Skin epidermis (tissue), 12 donors: ENCODE measurements around the gene PEX11B.

Experiments
- H3K27ac ChIP-seq, 21 experiments: fragments of 200-600 bp; sonication (generic) in 11 of 21; one replicate each; pipeline ENCODE4 v1.5.0; 2020; ENCODE audit warnings: mild to moderate bottlenecking in 3 of 21, inconsistent platforms in 2 of 21, moderate library complexity in 2 of 21
- H3K4me3 ChIP-seq, 7 experiments: fragments of 200-600 bp; sonication (generic) in 2 of 7; one replicate each; pipeline ENCODE4 v1.5.0; 2020; ENCODE audit warnings: inconsistent platforms in 2 of 7, mild to moderate bottlenecking in 2 of 7, moderate library complexity in 1 of 7

Gene PEX11B

GRCh38 chr1:145918144-145918991 lies at the start of gene PEX11B:
Gene PEX11B (minus strand): TSS chr1:145918717. CDS start chr1:145918688, 29 bp downstream.
- H3K4me3 ChIP-seq: peak within 1 kb of the TSS; percentile 63 to 88 (median 75)
- H3K27ac ChIP-seq: peak within 1 kb of the TSS; percentile 59 to 94 (median 89)

GRCh38 chr1:145967288-145967687 lies 48.8 kb upstream of the PEX11B start:
- H3K4me3 ChIP-seq: no peak overlapping the region
- H3K27ac ChIP-seq: no peak overlapping the region

GRCh38 chr1:145965119-145965744 lies 46.7 kb upstream of the PEX11B start:
- Histone ChIP-seq H3K27ac (peak overlapping the region in 20 of 21 experiments; percentile 56 to 92 (median 85)), H3K4me3 (peak overlapping the region; percentile 36 to 60 (median 51))

DNA sequence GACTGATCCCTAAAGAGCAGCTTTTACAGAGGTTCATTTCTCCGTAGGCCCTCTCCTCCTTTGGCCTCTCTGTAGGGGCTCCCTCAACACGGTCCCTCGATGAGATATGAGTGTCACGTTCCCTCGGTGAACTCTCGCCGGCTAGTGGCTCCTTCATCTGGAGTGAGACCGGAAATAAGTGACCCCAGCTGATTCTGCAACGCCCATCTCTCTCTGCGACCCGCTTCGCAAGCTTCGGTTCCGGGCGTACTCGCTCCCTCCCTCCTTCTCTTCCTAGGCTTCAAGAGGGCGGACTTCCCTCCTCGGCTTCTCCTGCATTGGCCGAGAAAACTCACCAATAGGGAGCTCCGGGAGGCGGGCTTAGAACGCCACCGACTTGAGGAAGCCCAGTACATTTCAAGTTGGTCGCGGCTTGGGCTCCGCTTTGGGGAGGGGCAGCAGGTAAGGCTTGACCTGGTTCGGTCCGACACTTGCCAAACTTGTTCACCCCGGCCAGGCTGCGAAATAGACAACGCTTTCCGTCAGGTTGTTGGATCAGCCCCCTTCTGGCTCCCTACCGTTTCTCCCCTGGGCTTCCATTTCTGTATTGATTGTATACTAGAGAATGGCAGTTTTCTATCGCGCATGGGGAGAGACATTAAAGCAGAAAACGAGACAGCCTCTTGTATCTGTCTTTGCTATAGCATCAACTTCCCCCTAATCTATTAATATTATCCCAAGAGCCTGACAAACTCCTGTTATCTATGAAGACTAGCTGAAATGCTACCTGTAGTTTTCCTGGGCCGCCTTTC lies 46.0 kb upstream of the PEX11B start, which contains the start of the genes ANKRD34A and POLR3GL:
Gene ANKRD34A (minus strand): TSS at position 248 of the 791 bp plus-strand sequence. CDS start 2,816 bp downstream, outside the sequence.
Gene POLR3GL (plus strand): TSS at position 363 of the 791 bp plus-strand sequence. CDS start 10,176 bp downstream, outside the sequence.
- H3K27ac ChIP-seq: peak within 1 kb of the TSS in 20 of 21 experiments; percentile 56 to 92 (median 85)
- peak within 1 kb of the TSS; percentile 36 to 60 (median 51) for H3K4me3 ChIP-seq

DNA sequence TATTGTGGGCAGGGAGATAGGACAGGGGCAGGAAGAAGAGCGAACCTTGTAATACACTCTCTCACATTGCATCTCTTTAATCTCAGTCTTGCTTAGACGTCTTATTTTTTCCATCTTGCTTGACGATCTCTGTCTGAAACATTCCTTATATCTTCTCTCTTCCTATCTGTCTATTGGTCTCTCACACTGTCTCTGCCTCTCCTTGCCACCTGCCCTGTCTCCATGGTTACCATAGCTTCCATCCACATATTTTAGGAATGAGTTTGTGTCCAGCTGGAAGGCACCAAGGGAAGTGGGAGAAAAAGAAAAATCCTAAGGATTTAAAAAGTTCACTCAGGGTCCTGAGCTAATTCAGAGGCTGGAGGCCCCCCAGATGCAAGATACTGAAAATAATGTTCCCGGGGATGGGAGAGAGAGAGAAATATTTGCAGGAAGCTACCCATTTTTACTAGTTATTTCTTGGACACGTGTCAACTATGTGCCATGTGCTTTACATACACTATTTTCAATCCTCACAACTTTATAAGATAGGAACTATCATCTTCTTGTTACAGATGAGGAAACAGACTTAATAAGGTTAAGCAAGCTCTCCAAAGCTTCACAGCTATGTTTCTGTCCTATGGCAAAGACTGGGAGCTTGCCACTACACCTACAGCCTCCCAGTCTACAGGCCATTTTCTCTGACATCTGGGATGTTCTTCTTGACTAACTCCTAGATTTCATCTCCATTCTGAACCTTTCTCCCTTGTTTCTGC lies 44.9 kb upstream of the PEX11B start:
- Histone ChIP-seq H3K4me3 (peak overlapping the region in 5 of 7 experiments; percentile 51 to 60 (median 56)), H3K27ac (peak overlapping the region in 20 of 21 experiments; percentile 56 to 92 (median 85))

- peak overlapping the region in 13 of 21 experiments; percentile 9 to 92 (median 53) for H3K27ac ChIP-seq
- peak overlapping the region; percentile 44 to 56 (median 51) for H3K4me3 ChIP-seq
Measured at GRCh38 chr1:145962157-145963102, 43.9 kb upstream of the PEX11B start.

- peak overlapping the region in 15 of 21 experiments; percentile 40 to 92 (median 69) for H3K27ac ChIP-seq
Measured at GRCh38 chr1:145961425-145962156, 43.1 kb upstream of the PEX11B start.

DNA sequence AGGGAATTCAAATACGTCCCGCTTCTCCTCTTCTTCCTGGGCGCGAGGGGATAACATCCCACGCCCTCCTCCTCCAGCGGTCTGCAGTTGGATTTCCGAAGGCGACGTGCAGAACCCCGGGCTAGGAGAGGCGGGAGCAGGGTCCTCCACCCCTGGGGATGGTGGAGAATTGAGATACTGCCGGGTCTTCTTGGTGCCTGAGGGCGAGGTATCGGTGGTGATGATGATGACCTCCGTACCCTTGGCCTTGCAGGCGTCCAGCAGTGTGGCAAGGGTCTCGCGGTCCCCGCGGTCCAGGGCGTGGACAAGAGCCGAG lies 42.5 kb upstream of the PEX11B start:
- H3K27ac ChIP-seq: peak overlapping the region in 19 of 21 experiments; percentile 30 to 92 (median 66)
- H3K4me3 ChIP-seq: peak overlapping the region; percentile 44 to 56 (median 51)

More at GRCh38 chr1:145961425-145962156, 43.1 kb upstream of the PEX11B start:
- H3K4me3 ChIP-seq: peak overlapping the region; percentile 44 to 56 (median 51)

DNA sequence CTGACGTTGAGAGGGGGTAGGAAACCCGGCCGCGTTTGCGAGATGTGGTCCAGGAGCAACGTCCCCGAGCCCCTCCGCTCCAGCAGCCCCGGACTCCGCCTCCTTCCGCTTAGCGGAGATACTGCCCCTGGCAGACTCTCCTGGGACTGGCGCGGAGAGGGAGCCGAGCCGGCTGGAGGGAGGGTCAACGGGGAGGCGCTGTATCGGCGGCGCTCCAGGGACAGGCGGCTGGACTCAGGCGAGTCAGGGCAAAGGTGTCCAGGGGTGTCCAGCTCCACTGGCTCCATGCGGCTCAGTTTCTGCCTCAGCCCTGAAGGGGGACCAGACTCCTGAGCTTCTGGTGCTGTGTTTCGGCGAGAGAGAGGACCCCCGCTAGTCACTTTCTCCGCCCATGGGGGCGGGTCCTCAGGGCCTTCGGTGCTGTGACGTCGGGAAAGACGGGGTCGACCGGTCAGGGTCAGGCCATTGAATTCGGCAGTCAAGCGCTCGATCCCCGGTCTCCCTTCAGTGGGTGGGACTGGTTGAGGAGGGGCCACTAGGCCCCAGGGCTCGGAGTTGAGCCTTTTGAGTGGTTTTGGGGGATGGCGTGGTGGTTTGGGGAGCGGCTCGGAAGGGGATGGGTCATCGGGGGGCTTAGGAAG lies 42.1 kb upstream of the PEX11B start:
- Histone ChIP-seq H3K4me3 (peak overlapping the region; percentile 44 to 56 (median 51)), H3K27ac (peak overlapping the region in 20 of 21 experiments; percentile 30 to 92 (median 64))

- peak overlapping the region in 20 of 21 experiments; percentile 30 to 92 (median 64) for H3K27ac ChIP-seq
- H3K4me3 ChIP-seq: peak overlapping the region; percentile 44 to 56 (median 51)
Measured at GRCh38 chr1:145959957-145960467, 41.5 kb upstream of the PEX11B start.

DNA sequence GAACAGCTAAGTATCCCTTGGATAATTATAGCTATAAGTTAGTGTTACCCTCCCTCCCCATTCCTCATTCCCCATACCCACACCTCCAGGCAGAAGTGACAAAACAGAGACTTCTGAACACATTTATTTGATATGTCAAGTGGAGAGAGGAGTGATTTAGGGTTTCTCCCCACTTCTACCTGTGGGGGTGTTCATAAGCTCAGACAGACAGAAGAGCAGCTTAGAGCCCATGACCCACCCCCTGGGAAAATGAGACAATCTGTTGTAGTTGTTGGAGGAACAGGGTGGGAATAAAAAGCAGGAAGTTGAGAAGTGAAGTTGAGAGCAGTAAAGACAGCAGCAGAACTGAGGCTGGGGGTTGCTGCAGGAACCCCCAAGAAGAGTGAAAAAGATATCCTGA lies 40.8 kb upstream of the PEX11B start:
- peak overlapping the region in 2 of 21 experiments; percentile 9 to 18 for H3K27ac ChIP-seq
- no peak overlapping the region for H3K4me3 ChIP-seq

- H3K27ac ChIP-seq: peak overlapping the region in 4 of 21 experiments; percentile 85 to 96 (median 92)
- H3K4me3 ChIP-seq: no peak overlapping the region
Measured at GRCh38 chr1:145958734-145959133, 40.2 kb upstream of the PEX11B start.

- Histone ChIP-seq H3K27ac (peak within 1 kb of the TSS; percentile 75 to 98 (median 89)), H3K4me3 (peak within 1 kb of the TSS; percentile 59 to 83 (median 74))
Measured at GRCh38 chr1:145957443-145958319, 39.2 kb upstream of the PEX11B start, which contains the start of gene LIX1L. Gene LIX1L (minus strand): TSS chr1:145958017. CDS start chr1:145957927, 90 bp downstream.

- Histone ChIP-seq H3K4me3 (peak overlapping the region; percentile 59 to 83 (median 74)), H3K27ac (peak overlapping the region in 20 of 21 experiments; percentile 75 to 97 (median 89))
Measured at GRCh38 chr1:145956781-145957442, 38.4 kb upstream of the PEX11B start.
